DND-41 (cell line): ENCODE data around the gene HSPH1.

Experiments
- ATAC-seq: fragments of 200-7000 bp; cut with Tn5 transposase; 3 replicates; pipeline ENCODE4 v1.9.1; 2021; ENCODE audit warnings: low read depth; ENCODE audit not compliant: insufficient read depth
- DNase-seq: peaks from one replicate; pipeline ENCODE4 v3.0.0-alpha.2; 2020
- H2AFZ ChIP-seq: 2 replicates; pipeline ENCODE4 v1.6.0; 2012; ENCODE audit warnings: low read depth, low read length
- H3K27ac ChIP-seq: 2 replicates; pipeline ENCODE4 v1.5.1; 2012; ENCODE audit warnings: low read length, inconsistent platforms
- H3K27me3 ChIP-seq: fragments of 200-600 bp; sonication (generic); 2 replicates; pipeline ENCODE4 v1.6.0; 2012; ENCODE audit warnings: low read length, mild to moderate bottlenecking, inconsistent platforms; ENCODE audit not compliant: insufficient read depth, poor library complexity
- H3K36me3 ChIP-seq: 2 replicates; pipeline ENCODE4 v1.5.1; 2012; ENCODE audit warnings: low read length, inconsistent platforms; ENCODE audit not compliant: insufficient read depth
- H3K4me1 ChIP-seq: 2 replicates; pipeline ENCODE4 v1.5.1; 2012; ENCODE audit warnings: mild to moderate bottlenecking, low read length; ENCODE audit not compliant: insufficient read depth
- H3K4me2 ChIP-seq: 2 replicates; pipeline ENCODE4 v1.6.0; 2012; ENCODE audit warnings: mild to moderate bottlenecking, moderate library complexity, low read length, inconsistent platforms; ENCODE audit not compliant: insufficient read depth
- H3K4me3 ChIP-seq, 2 experiments: fragments of 200-600 bp in 1 of 2; shearing (Covaris generic) in 1 of 2; 2 replicates each; pipeline ENCODE4 v1.5.1; 2012 to 2016; ENCODE audit warnings: inconsistent platforms in 2 of 2, low read length in 2 of 2, mild to moderate bottlenecking in 2 of 2, low read depth in 1 of 2, moderate library complexity in 1 of 2
- H3K79me2 ChIP-seq: 2 replicates; pipeline ENCODE4 v1.6.0; 2012; ENCODE audit warnings: low read length, inconsistent platforms; ENCODE audit not compliant: insufficient read depth
- H3K9ac ChIP-seq: 2 replicates; pipeline ENCODE4 v1.6.0; 2012; ENCODE audit warnings: low read depth, mild to moderate bottlenecking, inconsistent platforms, low read length, moderate library complexity
- H3K9me3 ChIP-seq: 2 replicates; pipeline ENCODE4 v1.5.1; 2012; ENCODE audit warnings: low read length, moderate library complexity, mild to moderate bottlenecking, inconsistent platforms; ENCODE audit not compliant: insufficient read depth, severe bottlenecking
- H4K20me1 ChIP-seq: 2 replicates; pipeline ENCODE4 v1.6.0; 2012; ENCODE audit warnings: low read length; ENCODE audit not compliant: insufficient read depth
- CTCF ChIP-seq: IDR thresholded peaks from 2 replicates; pipeline ENCODE4 v1.5.1; 2012; ENCODE audit warnings: borderline replicate concordance, low read length, moderate library complexity, mild to moderate bottlenecking; ENCODE audit not compliant: poor library complexity, severe bottlenecking; ENCODE audit errors: extremely low read depth
- EZH2 ChIP-seq: IDR thresholded peaks from 3 replicates; pipeline ENCODE4 v1.6.1; 2012; ENCODE audit warnings: borderline replicate concordance, low read depth, mild to moderate bottlenecking, moderate library complexity, low read length, inconsistent platforms; ENCODE audit not compliant: severe bottlenecking

HSPH1 gene

GRCh38 chr13:31199527-31199848 lies 37.8 kb upstream of the HSPH1 start:
- no peak overlapping the region; the same call in 1 of the 2 replicates for H3K27ac ChIP-seq
- peaks cover 4% of the 10 kb centered on the region for H4K20me1 ChIP-seq
- ATAC-seq (peak; percentile 57), DNase-seq (no peak)
- peak overlapping the region; percentile 96 for H2AFZ ChIP-seq
- peak overlapping the region; percentile 70 for H3K4me2 ChIP-seq
- H3K9ac ChIP-seq: peak overlapping the region; percentile 80
- no peaks in the 10 kb centered on the region for H3K9me3 ChIP-seq
- peaks cover 34% of the 10 kb centered on the region for H3K4me1 ChIP-seq
- peaks cover 30% of the 10 kb centered on the region for H3K79me2 ChIP-seq
- TF ChIP-seq EZH2: no peak
- TF ChIP-seq CTCF: no peak
- H3K36me3 ChIP-seq: no peaks in the 10 kb centered on the region
- no peaks in the 10 kb centered on the region for H3K27me3 ChIP-seq
- peak overlapping the region; percentile 35 to 71; a peak in 3 of 4 replicates for H3K4me3 ChIP-seq

- no peak overlapping the region for H3K27ac ChIP-seq
- ATAC-seq (no peak), DNase-seq (no peak)
- no peaks in the 10 kb centered on the region for H3K27me3 ChIP-seq
- peaks cover 22% of the 10 kb centered on the region; the same call in 1 of the 2 replicates for H3K79me2 ChIP-seq
- no peak overlapping the region for H3K4me3 ChIP-seq
- H3K4me1 ChIP-seq: peaks cover 29% of the 10 kb centered on the region
- no peaks in the 10 kb centered on the region for H3K36me3 ChIP-seq
- H3K4me2 ChIP-seq: peak overlapping the region; percentile 70; the same call in 1 of the 2 replicates
- no peak overlapping the region for H3K9ac ChIP-seq
- no peak for TF ChIP-seq CTCF
- no peak for TF ChIP-seq EZH2
- no peaks in the 10 kb centered on the region for H4K20me1 ChIP-seq
- H3K9me3 ChIP-seq: no peaks in the 10 kb centered on the region
- no peak overlapping the region for H2AFZ ChIP-seq
Observed at GRCh38 chr13:31198519-31198918, 36.8 kb upstream of the HSPH1 start.

GRCh38 chr13:31196992-31197391 lies 35.3 kb upstream of the HSPH1 start:
- H4K20me1 ChIP-seq: no peaks in the 10 kb centered on the region
- H3K27ac ChIP-seq: no peak overlapping the region
- H3K4me2 ChIP-seq: no peak overlapping the region
- H3K27me3 ChIP-seq: no peaks in the 10 kb centered on the region
- H2AFZ ChIP-seq: no peak overlapping the region
- H3K9me3 ChIP-seq: no peaks in the 10 kb centered on the region
- no peak for ATAC-seq
- H3K9ac ChIP-seq: no peak overlapping the region
- H3K79me2 ChIP-seq: peaks cover 14% of the 10 kb centered on the region; the same call in 1 of the 2 replicates
- peaks cover 25% of the 10 kb centered on the region for H3K4me1 ChIP-seq
- no peaks in the 10 kb centered on the region for H3K36me3 ChIP-seq
- DNase-seq: no peak
- TF ChIP-seq EZH2: no peak
- no peak for TF ChIP-seq CTCF
- H3K4me3 ChIP-seq: no peak overlapping the region

GRCh38 chr13:31195616-31196015 lies 33.9 kb upstream of the HSPH1 start:
- DNase-seq: no peak
- no peaks in the 10 kb centered on the region for H3K36me3 ChIP-seq
- no peak for TF ChIP-seq EZH2
- TF ChIP-seq CTCF: no peak
- peaks cover 4% of the 10 kb centered on the region for H3K27me3 ChIP-seq
- H3K9me3 ChIP-seq: no peaks in the 10 kb centered on the region
- H3K4me1 ChIP-seq: peaks cover 12% of the 10 kb centered on the region
- H3K4me3 ChIP-seq: no peak overlapping the region
- no peak overlapping the region for H3K9ac ChIP-seq
- H3K27ac ChIP-seq: no peak overlapping the region
- no peak for ATAC-seq
- H3K79me2 ChIP-seq: peaks cover 2% of the 10 kb centered on the region; the same call in 1 of the 2 replicates
- no peak overlapping the region for H2AFZ ChIP-seq
- no peak overlapping the region for H3K4me2 ChIP-seq
- H4K20me1 ChIP-seq: no peaks in the 10 kb centered on the region
